Left renal pelvis (tissue), 4 donors: Measurements from ENCODE around the gene TRHDE. TPM values are rescaled to one million over a fixed set of nuclear protein-coding genes. Genes with fewer than 3 reads are reported as not detected.
"Not testable (repeated sequence)": the region's sequence is repeated elsewhere in the genome, so short reads cannot be mapped to it uniquely, and the experiment has no call there.

Experiments
- DNase-seq, 4 donors: peaks; one replicate each; pipeline ENCODE4 v3.0.0-alpha.2; 2013; ENCODE audit warnings: low read depth in 4 of 4, low spot score in 3 of 4
- polyA plus RNA-seq, 4 donors: library from polyadenylated mRNA; unstranded; fragments of 120-200 nt; gene quantifications; one replicate each; pipeline ENCODE4 v1.2.1, GENCODE V29; 2013; ENCODE audit not compliant: insufficient read length in 4 of 4

TRHDE gene
- polyA plus RNA-seq, 4 donors = 5.4 to 31.0 (median 25.0) TPM

DNA sequence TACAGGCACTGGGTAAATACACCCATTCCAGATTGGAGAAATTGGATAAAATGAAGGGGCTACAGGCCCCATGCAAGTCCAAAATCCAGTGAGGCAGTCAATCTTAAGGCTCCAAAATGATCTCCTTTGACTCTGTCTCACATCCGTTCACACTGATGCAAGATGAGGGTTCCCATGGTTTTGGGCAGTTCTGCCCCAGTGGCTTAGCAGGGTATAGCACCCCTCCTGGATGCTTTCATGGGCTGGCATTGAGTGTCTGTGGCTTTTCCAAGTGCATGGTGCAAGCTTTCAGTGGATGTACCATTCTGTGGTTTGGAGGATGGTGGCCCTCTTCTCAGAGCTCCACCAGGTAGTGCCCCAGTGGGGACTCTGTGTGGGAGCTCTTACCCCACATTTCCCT lies 427.2 kb downstream of the TRHDE start:
- DNase-seq = no peak

DNA sequence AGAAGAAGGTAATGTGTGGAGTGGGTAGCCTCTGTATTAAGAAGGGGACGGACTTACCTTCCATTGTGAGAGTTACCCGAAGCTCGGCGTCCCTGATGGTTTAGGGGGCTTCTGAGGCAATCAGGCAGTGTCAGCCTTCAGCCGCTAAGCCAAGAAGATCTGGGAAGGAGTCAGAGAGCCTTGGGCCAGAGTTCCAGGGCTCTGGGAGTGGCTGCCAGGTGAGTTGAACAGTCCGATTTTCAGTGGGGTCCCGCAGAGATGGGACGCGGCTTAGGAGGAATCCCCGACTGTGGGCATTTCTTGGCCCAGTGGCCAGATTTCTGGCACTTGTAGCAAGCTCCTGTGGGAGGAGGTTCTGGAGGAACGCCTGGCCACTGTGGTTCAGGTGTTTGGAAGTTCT lies 439.9 kb downstream of the TRHDE start:
- DNase-seq = not testable (repeated sequence)

DNA sequence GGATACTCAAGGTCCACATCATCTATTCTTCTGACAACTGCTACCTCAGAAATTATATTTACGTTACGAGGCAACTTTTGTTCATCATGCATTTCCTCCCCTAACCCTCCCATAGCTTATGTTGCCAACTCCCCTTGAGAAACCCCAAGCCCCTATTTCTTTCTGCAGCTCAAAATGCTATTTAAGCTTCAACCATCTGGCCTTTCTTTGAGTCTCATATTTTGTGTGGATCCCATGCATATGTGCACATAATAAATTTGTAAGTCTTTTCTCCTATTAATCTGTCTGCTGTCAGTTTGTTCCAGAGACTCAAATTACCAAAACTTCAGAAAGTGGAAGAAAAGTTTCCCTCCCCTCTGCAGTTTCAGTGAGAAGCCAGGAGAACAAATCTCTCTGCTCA lies 444.1 kb downstream of the TRHDE start:
- DNase-seq = no peak

DNA sequence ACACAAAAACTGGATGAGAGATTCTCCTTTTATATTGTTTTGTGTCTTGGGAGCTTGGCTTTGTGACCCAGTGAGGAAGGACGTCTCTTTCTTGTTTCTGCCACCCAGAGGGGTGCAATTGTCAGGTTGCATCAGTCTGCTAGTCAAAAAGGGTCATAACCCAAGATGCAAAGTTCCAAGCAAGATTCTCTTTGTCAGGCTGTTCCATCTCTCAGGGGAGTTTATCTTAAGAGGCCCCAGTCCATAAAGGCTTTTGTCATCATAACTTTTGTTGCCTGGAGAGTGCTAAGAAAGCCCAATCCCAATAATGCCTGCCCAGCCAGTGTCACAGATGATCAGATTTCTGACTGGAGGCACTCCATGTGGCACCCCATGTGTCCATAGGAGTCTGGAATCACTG lies 444.9 kb downstream of the TRHDE start:
- DNase-seq = no peak
